Left colon (tissue), 2 donors: ENCODE measurements around the gene SLC6A9. TPM values are rescaled to one million over a fixed set of nuclear protein-coding genes. Genes with fewer than 3 reads are reported as not detected.

Source experiments
- ATAC-seq: fragments of 200-7000 bp; cut with Tn5 transposase; one replicate; pipeline ENCODE4 v1.9.1; 2020; ENCODE audit warnings: mild to moderate bottlenecking, moderate library complexity
- DNase-seq, 2 donors: peaks; one replicate each; pipeline ENCODE4 v3.0.0-alpha.2; 2020
- intact Hi-C, 2 donors: fragments of 100-400 bp; cut with DNase I in 1 of 2; cut with micrococcal nuclease in 1 of 2; formaldehyde crosslinking; loops; one replicate each; pipeline versions ENCODE4 v1.11.2 to v1.14.0; 2022; cut with DNase I, micrococcal nuclease
- total RNA-seq, 2 donors: library from RNA; stranded (reverse); fragmentation: NEBNext Ultra II Directional; extraction: Animal tissue kit (Norgen Biotek cat#: 25700); gene quantifications; one replicate each; pipeline ENCODE4 v1.2.1, GENCODE V29; 2021
- donor health status: DM: no; HTN: no; CAD: no.
- donor health status: DM: yes; HTN: yes; CAD: no.

Gene SLC6A9
- total RNA-seq, 2 donors from 2014 or later: 35.3 to 42.3 TPM

DNA sequence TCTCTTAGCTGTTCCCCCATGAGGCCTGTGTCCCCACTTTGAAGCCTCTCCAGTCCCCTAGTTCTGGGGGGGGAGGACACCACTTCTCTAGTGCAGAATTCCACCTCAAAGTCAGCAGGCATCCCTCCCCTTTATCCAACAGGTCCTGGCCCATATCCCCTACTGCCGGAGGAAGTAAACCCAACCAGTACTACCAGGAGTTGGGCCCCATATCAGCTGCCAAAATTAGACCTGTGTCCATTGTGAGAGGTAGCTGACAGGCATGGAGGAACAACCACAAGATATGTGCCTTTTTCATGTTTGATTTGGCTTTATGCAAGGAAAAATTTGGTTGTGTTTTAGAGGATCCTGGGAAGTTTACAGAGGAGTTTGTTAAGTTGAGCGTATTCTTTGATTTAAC is 22.1 kb upstream of the SLC6A9 start:
- ATAC-seq: no peak
- no peak for DNase-seq
- intact Hi-C loops: no loop called here

DNA sequence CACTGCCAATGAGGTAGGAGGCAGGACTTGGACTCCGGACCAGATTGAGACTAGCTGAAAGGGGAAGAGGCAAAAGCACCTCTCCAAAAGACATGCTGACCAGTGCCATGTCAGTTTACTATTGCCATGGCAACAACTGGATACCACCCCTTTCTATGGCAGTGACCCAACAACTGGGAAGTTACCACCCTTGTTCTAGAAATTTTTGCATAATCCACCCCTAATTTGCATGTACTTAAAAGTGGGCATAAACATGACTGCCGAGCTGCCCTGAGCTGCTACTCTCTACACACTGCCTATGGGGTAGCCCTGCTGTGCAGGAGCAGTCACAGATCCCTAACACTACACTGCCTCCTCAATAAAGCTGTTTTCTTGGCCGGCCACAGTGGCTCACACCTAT is 19.0 kb upstream of the SLC6A9 start:
- DNase-seq: no peak
- no peak for ATAC-seq
- intact Hi-C loops: no loop called here

DNA sequence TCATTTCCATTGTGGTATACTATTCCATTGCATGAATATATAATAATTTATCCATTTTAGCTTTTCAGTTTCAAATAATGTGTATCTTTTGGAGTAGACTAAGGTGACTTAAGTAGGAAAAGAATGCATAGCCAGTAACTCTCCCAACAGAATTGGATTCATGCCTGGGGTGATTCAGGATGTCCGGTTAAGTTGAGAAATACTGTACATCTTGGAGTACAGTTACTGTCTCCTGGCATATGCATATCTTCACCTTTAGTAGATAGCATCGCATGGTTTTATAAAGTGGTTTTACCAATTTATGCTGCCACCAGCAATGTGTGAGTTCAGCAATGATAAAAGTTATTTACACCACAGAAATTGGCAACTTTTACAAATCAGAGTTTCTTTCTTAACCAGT is 18.6 kb upstream of the SLC6A9 start:
- DNase-seq (no peak), ATAC-seq (no peak)
- intact Hi-C loops: loop anchor here in 1 of 2 donors (5.0 to 10.0 kb wide), 2 partner anchors 48 to 285 kb away; no protein-coding TSS in a partner anchor

DNA sequence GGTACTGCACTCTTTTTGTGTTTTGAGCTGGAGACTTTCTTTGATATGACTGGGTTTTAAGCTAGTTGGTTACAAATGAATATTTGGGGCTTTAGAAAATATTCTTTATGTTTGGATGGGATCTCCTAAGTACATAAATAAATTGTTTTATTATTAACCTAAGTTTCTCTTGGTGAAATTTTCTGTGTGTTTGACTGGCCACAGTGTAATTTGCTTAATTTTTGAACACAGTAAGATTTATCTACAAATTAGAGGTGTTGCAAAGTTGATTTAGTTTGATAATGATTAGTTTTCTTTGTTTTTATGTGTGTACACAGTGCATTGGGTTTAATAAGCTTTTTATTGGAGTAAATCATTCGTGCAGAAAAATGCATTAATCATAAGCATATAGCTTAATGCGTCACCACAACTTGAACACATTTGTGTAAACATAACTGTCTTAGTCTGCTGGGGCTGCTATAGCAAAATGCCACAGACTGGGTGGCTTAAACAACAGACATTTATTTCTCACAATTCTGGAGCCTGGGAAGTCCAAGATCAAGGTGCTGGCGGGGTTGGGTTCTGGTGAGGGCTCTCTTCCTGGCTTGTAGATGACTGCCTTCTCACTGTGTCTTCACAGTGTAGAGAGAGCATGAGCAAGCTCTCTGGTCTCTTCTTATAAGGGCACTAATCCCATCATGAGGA is 17.4 kb upstream of the SLC6A9 start:
- no peak for ATAC-seq
- intact Hi-C loops: loop anchor here in 1 of 2 donors (5.0 to 10.0 kb wide), 2 partner anchors 46 to 284 kb away; no protein-coding TSS in a partner anchor
- peak in 1 of 2 donors; percentile 6 for DNase-seq

DNA sequence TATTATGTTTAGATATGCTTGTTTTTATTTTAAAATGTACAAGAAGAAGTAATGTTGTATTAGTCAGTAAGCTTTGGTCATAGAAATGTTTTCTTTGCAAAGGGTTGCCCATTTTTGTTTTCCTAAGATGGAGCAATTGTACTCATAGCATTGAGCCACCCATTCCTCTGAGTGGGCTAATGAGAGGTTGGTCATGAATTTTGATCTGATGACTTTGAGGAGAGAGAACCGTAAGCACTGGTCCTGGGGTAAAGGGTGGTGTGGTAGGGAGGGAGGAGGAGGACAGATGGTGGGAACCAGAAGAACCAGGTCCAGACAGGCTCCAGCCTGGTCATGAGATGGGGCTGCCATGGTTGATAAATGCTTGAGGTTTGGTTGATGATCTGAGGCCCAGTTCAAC is 15.9 kb upstream of the SLC6A9 start:
- no peak for ATAC-seq
- intact Hi-C loops: loop anchor here in 1 of 2 donors (5.0 to 10.0 kb wide), 2 partner anchors 45 to 282 kb away; no protein-coding TSS in a partner anchor
- no peak for DNase-seq

DNA sequence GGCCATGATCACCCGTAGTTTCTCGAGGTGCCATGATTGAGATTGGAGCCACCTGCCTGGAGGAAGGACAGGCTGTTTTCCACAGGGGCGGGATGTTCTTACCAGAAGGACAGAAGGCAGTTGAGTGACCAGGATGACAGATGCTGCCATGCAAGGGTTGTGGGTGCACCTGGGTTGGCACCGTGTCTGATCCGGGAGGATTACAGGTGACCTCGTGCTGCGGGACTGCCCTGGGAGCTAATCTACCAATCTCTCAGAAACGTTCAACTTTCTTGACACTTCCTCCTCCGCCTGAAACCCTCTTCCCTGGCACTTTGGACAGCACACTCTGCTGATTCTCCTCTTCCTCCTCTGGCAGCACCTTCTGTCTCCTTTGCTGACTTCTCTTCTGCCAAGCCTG is 13.8 kb upstream of the SLC6A9 start:
- intact Hi-C loops: loop anchor here in 1 of 2 donors (5.0 to 10.0 kb wide), 2 partner anchors 43 to 280 kb away; no protein-coding TSS in a partner anchor
- DNase-seq (peak in 1 of 2 donors; percentile 13), ATAC-seq (no peak)

DNA sequence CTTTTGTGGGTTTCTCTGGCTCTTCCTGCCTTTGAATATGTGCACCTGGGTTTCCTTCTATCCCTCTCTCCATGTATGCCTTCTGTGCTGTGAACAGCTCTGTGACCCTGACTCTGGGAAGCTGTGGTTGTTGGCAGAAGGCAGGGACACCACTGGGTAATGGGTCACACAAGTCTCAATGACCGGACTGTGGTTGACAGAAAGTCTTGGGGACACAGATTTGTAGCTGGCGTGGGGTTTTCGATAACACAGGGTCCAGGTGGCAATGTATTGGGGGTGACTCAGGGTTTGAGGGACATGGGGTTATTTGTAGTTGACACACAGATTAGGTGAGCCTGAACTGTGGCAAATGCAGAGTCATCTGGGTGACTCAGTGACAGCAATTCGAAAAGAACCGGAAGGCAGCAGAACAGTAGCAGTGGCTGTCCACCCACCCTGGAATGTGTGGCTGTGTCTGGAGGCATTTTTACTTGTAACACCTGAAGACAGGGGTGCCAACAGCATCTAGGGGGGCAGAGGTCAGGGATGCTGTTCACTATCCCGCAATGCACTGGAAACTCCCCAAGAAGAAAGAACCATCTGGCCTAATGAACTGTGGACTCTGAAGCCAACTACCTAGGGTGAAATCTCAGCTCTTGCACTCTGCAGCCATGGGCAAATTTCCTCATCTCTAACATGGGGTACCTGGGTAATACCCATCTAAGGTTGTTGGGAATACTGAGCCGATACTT is 13.0 kb upstream of the SLC6A9 start:
- ATAC-seq: no peak
- intact Hi-C loops: loop anchor here in 1 of 2 donors (10.0 kb wide), 1 partner anchor 279 kb away; no protein-coding TSS in a partner anchor
- DNase-seq: peak in 1 of 2 donors; percentile 16

DNA sequence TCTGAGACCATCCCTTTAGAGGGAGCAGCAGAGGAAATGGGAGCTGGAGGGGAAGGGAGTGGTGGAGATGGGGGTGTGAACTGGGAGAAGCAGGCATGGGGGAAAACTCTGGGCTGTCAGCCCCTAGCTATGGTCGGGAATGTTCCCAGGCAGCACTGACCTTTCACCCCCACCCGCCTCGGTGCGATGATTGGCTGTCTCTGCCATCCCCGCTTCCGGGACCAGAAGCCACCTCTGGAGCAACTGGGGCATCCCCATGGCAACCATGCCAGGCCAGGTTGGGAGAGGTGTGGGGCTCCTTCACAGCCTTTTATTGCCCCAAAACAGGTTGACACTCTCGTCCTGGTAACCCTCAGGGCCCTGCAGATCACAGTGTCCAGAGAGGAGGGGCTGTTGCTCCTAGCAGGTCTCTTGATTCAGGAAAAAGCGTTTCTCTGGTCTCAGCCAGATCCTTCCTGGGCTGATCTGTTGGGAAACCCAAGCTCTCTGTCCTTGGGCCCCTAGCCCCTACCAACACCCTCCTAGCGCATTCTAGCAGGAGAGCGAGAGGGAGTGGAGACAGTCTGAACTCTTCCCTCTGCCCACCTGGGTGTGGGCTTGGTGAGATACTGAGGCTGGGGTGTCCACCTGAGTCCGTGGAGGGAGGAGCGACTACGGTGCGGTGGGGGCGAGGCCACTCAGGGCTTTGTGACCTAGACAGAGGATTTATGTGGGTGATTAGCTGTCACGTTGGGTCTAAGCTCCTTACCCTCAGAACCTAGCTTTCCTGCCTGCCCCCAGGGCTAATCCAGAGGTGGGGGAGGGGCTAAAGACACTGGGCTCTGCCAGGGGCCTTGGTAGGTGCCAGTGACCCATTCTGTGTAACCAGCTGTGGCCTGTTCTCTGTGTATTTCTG is 12.2 kb upstream of the SLC6A9 start:
- DNase-seq (peak in 1 of 2 donors; percentile 22), ATAC-seq (peak; percentile 30)
- intact Hi-C loops: loop anchor here in 1 of 2 donors (10.0 kb wide), 1 partner anchor 279 kb away; no protein-coding TSS in a partner anchor

DNA sequence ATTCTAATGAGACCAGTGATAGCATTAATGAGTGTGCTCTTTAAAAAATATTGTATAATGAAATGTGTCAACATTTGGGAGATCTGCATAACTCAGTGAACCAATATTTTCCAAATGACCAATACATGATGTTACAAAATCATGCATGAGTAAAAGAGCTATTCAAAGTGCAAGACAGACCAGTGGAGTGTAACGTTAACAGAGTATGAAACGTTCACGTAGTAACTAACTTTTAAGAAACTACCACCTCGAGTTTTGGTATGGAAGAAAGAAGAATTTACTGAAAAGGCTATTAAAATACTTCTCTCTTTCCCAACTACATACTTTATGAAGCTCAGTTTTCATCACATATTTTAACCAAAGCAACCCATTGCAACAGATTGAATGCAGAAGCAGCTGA is 9.6 kb upstream of the SLC6A9 start:
- DNase-seq: no peak
- no peak for ATAC-seq
- intact Hi-C loops: loop anchor here in 1 of 2 donors (10.0 kb wide), 1 partner anchor 276 kb away; no protein-coding TSS in a partner anchor

DNA sequence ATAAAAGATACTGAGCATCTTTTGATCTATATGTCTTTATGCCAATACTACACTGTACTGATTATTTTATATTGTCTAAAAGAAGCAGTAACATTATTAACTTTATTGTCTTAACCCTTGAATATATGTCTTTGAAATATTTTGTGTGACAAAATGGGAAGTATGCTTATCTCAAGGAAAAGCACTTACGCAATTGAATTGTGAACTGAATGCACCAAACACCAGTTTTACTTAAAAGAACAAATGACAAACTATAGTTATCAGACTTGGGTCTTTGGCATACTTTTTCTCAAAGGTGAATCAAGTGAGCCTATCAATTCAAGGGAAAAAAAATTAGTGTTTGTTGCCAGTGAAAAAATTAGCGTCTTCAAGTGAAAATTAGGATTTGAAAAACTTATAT is 9.2 kb upstream of the SLC6A9 start:
- intact Hi-C loops: loop anchor here in 1 of 2 donors (10.0 kb wide), 1 partner anchor 276 kb away; no protein-coding TSS in a partner anchor

DNA sequence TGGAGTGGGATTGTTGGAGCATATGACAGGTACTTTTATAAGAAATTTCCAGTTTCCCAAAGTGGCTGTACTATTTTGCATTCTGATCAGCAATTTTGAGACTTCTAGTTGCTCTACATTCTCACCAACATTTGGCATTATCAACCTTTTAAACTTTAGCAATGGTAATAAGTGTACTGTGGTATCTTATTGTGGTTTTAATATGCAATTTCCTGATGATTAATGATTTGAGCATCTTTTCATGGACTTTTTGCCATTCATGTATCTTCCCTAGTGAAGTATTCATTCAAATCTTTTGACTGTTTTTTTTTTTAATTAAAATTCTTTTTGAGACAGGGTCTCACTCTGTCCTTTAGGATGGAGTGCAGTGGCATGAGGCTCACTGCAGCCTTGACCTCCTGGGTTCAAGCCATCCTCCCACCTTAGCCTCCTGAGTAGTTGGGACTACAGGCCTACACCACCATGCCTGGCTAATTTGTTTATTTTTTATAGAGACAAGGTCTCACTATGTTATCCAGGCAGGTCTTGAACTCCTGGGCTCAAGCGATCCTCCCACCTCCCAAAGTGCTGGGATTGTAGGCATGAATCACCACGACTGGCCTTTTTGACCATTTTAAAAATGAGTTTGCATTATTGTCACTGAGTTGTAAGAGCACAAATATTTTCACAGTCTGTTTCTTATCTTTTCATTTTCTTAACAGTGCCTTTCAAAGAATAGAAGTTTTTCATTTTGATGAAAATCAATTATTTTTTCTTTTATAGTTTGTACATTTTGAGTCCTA is 7.8 kb upstream of the SLC6A9 start:
- intact Hi-C loops: loop anchor here in 1 of 2 donors (5.0 kb wide), 1 partner anchor 37 kb away; no protein-coding TSS in a partner anchor
- peak in 1 of 2 donors; percentile 4 for DNase-seq
- ATAC-seq: no peak

More for the DNA sequence above, 9.2 kb upstream of the SLC6A9 start:
- ATAC-seq (no peak), DNase-seq (no peak)

DNA sequence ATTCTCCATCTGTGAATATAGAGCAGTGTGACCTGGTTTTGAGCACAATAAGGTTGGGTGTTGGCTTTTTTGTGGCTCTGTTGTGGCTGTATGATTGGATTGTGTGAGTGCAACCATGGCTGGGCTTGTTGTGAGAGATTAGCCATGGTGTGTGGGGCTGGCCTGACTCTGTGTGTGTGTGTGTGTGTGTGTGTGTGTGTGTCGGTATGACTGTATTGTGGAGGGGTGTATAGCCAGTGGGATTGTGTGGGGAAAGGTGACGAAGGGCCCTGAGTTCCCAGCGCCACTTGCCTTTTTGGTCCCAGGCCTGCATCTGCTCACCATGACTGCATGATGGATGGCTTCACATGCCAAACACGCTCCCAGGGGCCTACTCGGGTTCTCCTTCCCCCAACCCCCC is 5.9 kb upstream of the SLC6A9 start:
- DNase-seq (no peak), ATAC-seq (peak; percentile 29)
- intact Hi-C loops: loop anchor here in 1 of 2 donors (5.0 kb wide), 1 partner anchor 35 kb away; no protein-coding TSS in a partner anchor

DNA sequence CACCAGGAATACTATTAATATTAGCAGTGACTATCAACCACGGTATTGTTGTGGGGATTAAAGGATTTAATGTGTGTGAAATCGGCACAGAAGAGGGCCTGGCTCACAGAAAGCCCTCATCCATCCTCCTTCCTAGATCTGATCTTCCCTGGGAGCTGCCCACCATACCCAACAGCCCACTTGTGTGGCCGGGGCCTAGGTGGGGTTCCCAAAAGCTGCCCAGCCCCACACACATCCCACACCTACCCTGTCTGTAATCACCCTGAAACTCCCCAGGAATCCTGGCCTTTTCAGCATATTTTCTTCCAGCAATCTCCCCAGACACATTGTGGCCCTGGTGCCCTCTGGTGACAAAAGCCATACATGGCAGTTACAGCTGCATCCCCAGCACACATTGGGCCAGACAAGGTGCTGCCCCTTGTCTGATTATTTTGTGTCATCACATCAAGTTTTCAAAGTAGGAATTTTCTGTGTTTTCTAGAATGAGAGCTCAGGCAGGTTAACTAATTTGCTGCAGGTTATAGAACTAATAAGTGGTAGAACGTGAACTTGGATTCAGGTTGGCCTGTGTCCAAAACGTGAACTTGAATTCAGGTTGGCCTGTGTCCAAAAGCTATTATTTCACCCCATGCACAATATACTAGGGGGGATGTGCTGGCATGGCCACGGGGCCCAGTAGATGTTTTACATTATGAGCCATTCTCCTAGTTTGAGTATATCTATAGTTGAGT is 5.3 kb upstream of the SLC6A9 start:
- DNase-seq (peak; percentile 58 to 75), ATAC-seq (peak; percentile 67)
- intact Hi-C loops: loop anchor here in 1 of 2 donors (5.0 kb wide), 1 partner anchor 34 kb away; no protein-coding TSS in a partner anchor

DNA sequence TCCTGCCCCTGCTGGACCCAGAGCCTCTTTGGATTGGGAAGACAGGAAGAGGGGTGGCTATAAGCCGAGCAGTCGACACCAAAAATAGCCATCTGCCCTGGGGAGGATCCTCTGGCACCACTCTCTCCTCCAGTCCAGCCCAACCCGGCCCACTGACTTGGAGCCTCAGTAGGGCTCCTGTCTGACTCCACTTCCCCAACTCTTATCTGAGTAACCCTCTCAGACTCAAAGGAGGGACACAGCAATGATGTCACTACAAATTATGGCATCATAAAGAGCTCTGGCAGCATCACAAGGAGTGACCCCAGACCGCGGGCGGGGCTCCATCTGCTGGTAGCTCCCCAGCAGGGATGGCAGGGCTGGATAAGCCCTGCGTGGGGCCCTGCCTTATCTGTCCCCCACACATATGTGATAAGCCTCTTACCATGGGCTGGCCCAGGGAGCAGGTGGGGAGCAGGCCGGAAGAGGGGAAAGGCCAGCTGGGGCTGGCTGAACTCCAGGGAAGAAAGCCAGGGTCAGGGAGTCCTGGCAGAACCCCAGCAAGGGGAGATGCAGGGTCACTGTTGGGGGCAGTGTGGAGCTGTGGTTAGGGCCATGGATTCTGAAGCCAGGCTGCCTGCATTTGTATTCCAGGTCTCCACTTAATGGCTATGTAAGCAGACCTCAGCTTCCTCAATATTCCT is 4.6 kb upstream of the SLC6A9 start:
- intact Hi-C loops: loop anchor here in 1 of 2 donors (5.0 kb wide), 1 partner anchor 34 kb away; no protein-coding TSS in a partner anchor
- DNase-seq (no peak), ATAC-seq (no peak)

DNA sequence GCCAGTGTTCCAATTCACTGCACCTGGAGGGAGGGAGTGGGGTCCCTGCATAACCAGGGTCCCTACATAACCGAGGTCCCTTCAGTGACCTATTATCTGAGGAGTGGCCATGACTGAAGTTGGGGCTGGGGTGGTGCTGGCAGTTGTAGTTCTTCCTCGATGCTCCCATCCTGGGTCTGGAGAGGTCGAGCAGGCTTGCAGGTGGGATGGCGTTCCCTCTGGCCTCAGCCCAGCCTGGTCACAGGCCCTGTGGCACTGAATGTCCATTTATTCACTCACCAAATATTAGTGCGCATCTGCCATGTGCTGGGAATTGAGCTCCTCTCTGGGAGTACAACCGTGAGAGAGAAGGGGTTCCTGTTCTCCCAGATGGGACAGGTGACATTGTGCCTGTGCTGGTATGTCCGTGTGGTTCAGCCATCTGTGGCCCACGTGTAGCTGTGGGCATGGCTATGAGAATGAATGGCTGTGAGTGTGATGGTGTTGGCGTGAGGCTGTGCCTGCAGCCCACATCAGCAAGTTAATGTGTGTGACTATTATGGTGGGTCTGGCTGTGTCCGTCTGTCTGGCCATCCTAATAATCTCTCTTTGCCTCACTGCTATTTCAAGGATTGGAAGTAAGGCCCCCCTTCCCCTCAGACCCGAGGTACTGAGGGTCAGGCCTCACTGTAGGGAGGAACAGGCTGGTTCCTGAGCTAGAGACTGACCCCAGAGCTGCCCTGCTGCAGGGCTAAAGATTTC is 3.9 kb upstream of the SLC6A9 start:
- intact Hi-C loops: loop anchor here in 1 of 2 donors (5.0 kb wide), 1 partner anchor 33 kb away; no protein-coding TSS in a partner anchor
- no peak for DNase-seq
- no peak for ATAC-seq

DNA sequence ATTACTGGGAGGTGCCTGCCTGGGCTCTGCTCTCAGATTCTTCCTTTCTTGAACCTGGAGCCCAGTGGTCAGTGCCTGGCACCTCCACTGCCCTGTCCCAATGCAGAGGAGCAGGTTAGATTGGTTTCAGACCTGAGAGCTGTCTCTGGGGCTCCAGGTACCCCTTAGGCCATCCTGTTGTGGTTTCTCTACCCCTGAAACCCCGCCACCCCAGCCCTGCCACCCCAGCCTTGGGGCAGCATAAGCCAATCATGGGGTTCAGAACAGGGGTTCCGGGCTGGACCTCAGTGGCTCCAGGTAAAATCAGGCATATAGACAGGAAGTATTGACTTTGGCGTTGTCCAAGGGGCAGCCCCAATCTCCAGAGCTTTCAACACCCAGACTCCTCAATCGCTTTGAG is 3.2 kb upstream of the SLC6A9 start:
- intact Hi-C loops: no loop called here
- no peak for DNase-seq
- no peak for ATAC-seq
